ENCODE data around the gene CHST11. TPM values are rescaled to one million over a fixed set of nuclear protein-coding genes. Genes with fewer than 3 reads are reported as not detected.
"Not testable (repeated sequence)": the region's sequence is repeated elsewhere in the genome, so short reads cannot be mapped to it uniquely, and the experiment has no call there.

CHST11 gene
- total and polyA plus RNA-seq, 2 donors, result 4.7 to 10.0 TPM

DNA sequence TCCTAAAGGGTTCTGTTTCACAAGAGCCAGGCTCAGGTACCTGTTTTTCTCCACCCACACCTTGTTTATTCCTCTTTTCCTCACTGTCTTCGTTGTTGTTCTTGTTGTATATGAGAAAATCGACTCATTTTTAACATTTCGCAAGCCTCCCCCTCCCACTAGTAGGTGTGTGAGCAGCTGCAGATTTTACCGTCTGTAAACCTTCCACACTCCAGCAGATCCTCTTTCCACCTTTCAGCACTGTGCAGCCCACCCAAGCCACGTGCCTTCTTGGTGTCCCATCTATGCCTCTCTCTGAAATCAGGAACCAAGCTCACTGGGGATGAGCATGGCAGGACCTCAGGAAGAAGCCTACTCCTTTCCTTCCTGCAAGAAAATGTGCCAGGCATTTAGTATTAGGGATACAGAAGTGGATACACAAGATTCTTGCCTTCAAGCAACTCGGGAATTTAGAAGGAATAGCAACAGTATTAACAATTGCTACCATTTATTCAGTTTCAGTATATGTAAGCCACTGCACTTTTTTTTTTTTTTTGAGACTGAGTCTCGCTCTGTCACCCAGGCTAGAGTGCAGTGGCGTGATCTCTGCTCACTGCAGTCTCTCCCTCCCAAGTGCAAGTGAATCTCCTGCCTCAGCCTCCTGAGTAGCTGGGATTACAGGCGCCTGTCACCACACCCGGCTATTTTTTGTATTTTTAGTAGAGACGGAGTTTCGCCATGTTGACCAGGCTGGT, 113.6 kb downstream of the CHST11 start:
- Histone ChIP-seq H3K36me3 (ENCODE audit: insufficient read depth) (no peaks in the 10 kb centered on the region), H3K4me3 (ENCODE audit: low read depth, low read length) (no peak overlapping the region), H3K4me1 (ENCODE audit: insufficient read depth) (no peaks in the 10 kb centered on the region), H3K27ac (ENCODE audit: low read depth) (no peak overlapping the region)
- 76% methylated on average over 12 of the region's 12 CpGs for WGBS
- DNase-seq (ENCODE audit: extremely low spot score), result no peak

DNA sequence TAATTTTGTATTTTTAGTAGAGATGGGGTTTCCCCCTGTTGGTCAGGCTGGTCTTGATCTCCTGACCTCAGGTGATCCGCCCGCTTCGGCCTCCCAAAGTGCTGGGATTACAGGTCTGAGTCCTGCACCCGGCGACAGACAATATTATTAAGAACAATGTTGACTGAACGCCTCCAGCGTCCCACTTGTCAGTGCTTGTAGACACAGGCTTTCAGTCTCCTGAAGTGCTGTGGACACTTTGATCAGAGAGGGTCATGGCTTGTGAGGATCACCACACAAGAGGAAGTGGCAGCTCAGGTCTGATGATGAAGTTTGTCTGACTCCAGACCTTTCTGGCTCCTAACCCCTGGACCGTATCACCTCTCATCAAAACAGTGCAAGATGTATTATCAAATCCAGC, 114.6 kb downstream of the CHST11 start:
- H3K36me3 ChIP-seq (ENCODE audit: insufficient read depth), result no peaks in the 10 kb centered on the region
- no peak overlapping the region for H3K27ac ChIP-seq (ENCODE audit: low read depth)
- DNase-seq (ENCODE audit: extremely low spot score), result no peak
- WGBS, result 87% methylated on average over 8 of the region's 8 CpGs
- no peak overlapping the region for H3K4me3 ChIP-seq (ENCODE audit: low read depth, low read length)
- H3K4me1 ChIP-seq (ENCODE audit: insufficient read depth), result no peaks in the 10 kb centered on the region

- H3K4me3 ChIP-seq (ENCODE audit: low read depth, low read length); DNase-seq (ENCODE audit: extremely low spot score); H3K36me3 ChIP-seq (ENCODE audit: insufficient read depth); H3K4me1 ChIP-seq (ENCODE audit: insufficient read depth); H3K27ac ChIP-seq (ENCODE audit: low read depth): not testable (repeated sequence)
- 99% methylated on average over 1 of the region's 3 CpGs for WGBS
Observed at GRCh38 chr12:104574353-104574752, 117.6 kb downstream of the CHST11 start.

DNA sequence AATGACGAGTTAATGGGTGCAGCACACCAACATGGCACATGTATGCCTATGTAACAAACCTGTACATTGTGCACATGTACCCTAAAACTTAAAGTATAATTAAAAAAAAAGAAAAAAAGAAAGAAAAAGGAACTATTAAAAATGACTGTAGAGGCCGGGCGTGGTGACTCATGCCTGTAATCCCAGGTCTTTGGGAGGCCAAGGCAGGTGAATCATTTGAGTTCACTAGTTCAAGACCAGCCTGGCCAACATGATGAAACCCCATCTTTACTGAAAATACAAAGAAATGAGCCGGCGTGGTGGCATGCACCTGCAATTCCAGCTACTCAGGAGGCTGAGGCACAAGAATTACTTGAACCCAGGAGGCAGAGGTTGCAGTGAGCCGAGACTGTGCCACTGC, 118.0 kb downstream of the CHST11 start:
- DNase-seq (ENCODE audit: extremely low spot score); H3K36me3 ChIP-seq (ENCODE audit: insufficient read depth); H3K27ac ChIP-seq (ENCODE audit: low read depth); H3K4me3 ChIP-seq (ENCODE audit: low read depth, low read length); H3K4me1 ChIP-seq (ENCODE audit: insufficient read depth): not testable (repeated sequence)
- WGBS, result 93% methylated on average over 6 of the region's 6 CpGs

DNA sequence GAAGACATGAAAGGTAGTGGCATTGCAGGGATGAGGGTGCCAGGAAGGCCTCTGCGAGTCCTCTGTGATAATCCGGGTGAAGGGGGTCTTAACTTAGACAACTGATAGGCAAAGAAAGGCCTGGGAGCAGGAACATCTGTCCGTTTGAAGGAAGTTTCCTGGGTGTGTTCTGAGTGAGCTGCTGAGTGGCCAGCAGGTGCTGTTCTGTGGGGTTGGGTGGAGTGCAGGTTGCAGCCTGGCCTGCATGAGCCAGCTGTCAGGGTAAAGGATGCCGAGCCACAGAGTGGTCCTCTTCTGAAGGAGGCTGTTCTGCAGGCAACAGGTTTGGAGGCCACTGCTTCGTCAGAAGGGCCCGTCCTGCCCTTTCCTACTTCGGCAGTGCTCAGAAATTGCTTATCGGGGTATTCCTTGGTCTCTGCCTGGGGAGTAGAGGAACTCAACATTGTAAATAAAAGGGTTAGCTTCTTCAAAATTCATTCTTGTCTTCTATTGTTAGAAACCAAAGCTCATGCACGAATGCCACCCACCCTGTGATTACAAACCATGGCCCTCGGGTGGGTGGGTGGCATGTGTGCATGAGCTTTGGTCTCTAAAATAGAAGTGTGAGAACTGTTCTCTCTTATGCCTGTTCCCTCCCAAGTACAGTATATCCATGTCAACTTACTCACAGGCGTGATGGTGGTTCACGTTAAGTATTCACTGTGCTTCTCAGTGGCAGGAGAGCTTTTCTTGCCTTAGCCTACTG, 118.9 kb downstream of the CHST11 start:
- no peak for DNase-seq (ENCODE audit: extremely low spot score)
- Histone ChIP-seq H3K4me1 (ENCODE audit: insufficient read depth) (no peaks in the 10 kb centered on the region), H3K4me3 (ENCODE audit: low read depth, low read length) (no peak overlapping the region), H3K36me3 (ENCODE audit: insufficient read depth) (no peaks in the 10 kb centered on the region), H3K27ac (ENCODE audit: low read depth) (no peak overlapping the region)
- WGBS, result 93% methylated on average over 12 of the region's 12 CpGs

- H3K36me3 ChIP-seq (ENCODE audit: insufficient read depth), result no peaks in the 10 kb centered on the region
- WGBS, result 97% methylated on average over 6 of the region's 6 CpGs
- H3K27ac ChIP-seq (ENCODE audit: low read depth), result no peak overlapping the region
- H3K4me3 ChIP-seq (ENCODE audit: low read depth, low read length), result no peak overlapping the region
- no peak for DNase-seq (ENCODE audit: extremely low spot score)
- no peaks in the 10 kb centered on the region for H3K4me1 ChIP-seq (ENCODE audit: insufficient read depth)
Observed at GRCh38 chr12:104576187-104576778, 119.5 kb downstream of the CHST11 start.

GRCh38 chr12:104576980-104577580, 120.3 kb downstream of the CHST11 start:
- no peak overlapping the region for H3K27ac ChIP-seq (ENCODE audit: low read depth)
- WGBS, result 83% methylated on average over 6 of the region's 6 CpGs
- no peaks in the 10 kb centered on the region for H3K36me3 ChIP-seq (ENCODE audit: insufficient read depth)
- no peaks in the 10 kb centered on the region for H3K4me1 ChIP-seq (ENCODE audit: insufficient read depth)
- no peak for DNase-seq (ENCODE audit: extremely low spot score)
- H3K4me3 ChIP-seq (ENCODE audit: low read depth, low read length), result no peak overlapping the region

DNA sequence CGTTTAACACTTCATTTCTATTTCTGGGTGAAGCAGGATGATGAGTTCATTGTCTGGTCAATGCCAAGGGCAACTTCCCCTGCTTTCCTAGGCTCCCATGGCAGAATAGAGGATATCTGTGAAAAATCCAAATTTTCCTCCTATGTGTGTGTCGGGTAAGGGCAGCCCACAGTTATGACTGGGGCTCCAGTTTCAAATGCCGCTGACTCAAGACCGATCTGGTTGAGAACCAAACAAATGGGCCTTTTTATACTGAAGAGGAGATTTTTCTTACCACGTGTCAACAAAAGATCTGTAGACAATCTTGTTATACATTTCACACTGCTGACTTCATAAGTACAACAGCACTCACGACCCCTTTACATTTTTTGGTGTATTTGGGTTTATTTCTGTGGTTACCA, 120.8 kb downstream of the CHST11 start:
- WGBS, result 79% methylated on average over 6 of the region's 6 CpGs
- H3K27ac ChIP-seq (ENCODE audit: low read depth), result no peak overlapping the region

DNA sequence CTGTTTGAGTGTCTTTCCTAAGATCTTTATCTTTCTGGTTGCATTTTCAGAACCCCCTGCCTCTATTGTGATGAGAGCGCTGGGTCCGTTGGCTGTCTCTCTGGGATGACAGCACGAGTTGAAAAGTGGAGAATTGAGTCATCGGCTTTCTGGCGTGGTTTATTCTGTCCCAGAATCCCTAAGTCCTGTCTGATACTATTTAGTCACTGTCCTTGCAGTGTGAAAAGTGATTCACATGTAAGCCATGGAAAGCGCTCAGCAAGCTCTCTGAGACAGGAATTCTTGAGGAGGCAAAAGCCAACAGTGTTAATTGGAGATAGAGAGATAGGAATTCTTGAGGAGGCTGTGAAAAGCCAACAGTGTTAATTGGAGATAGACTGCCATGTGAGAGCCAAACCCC, 121.7 kb downstream of the CHST11 start:
- DNase-seq (ENCODE audit: extremely low spot score), result no peak
- WGBS, result 89% methylated on average over 6 of the region's 6 CpGs

More for the DNA sequence above, 120.8 kb downstream of the CHST11 start:
- DNase-seq (ENCODE audit: extremely low spot score), result no peak
- no peak overlapping the region for H3K4me3 ChIP-seq (ENCODE audit: low read depth, low read length)
- H3K4me1 ChIP-seq (ENCODE audit: insufficient read depth), result no peaks in the 10 kb centered on the region
- H3K36me3 ChIP-seq (ENCODE audit: insufficient read depth), result no peaks in the 10 kb centered on the region

GRCh38 chr12:104579718-104580495, 123.2 kb downstream of the CHST11 start:
- Histone ChIP-seq H3K4me3 (ENCODE audit: low read depth, low read length) (no peak overlapping the region), H3K4me1 (ENCODE audit: insufficient read depth) (no peaks in the 10 kb centered on the region), H3K36me3 (ENCODE audit: insufficient read depth) (no peaks in the 10 kb centered on the region), H3K27ac (ENCODE audit: low read depth) (no peak overlapping the region)
- WGBS, result 80% methylated on average over 7 of the region's 7 CpGs
- DNase-seq (ENCODE audit: extremely low spot score), result no peak

More for the DNA sequence above, 121.7 kb downstream of the CHST11 start:
- no peak overlapping the region for H3K27ac ChIP-seq (ENCODE audit: low read depth)
- H3K36me3 ChIP-seq (ENCODE audit: insufficient read depth), result no peaks in the 10 kb centered on the region
- no peaks in the 10 kb centered on the region for H3K4me1 ChIP-seq (ENCODE audit: insufficient read depth)
- no peak overlapping the region for H3K4me3 ChIP-seq (ENCODE audit: low read depth, low read length)

DNA sequence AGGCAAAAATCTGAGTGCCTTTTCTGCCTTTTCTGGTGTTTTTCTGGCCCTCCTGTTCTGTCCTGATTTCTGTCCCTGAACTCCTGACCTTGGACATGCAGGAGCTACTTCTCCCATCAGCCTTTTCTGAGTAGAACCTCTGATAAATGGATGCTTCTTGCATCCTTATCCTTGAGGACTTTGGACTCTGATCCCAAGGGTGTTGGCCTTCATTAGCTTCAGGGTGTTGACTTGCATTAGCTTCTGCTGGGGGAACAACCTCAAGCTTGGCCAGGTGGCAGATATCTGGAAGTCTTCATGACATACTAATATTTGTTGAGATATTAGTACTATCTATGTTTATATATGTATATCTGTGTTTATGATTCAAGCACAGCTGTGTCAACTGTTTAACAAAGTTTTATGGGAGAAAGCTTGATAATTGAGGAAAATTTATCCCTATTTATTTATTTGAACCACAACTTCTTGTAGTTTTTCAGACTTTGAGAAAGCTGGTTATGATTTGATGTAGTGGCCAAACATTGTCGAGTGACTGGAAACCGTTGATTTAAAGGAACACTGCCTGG, 124.3 kb downstream of the CHST11 start:
- 26% methylated on average over 2 of the region's 2 CpGs for WGBS
- H3K36me3 ChIP-seq (ENCODE audit: insufficient read depth), result no peaks in the 10 kb centered on the region
- H3K4me3 ChIP-seq (ENCODE audit: low read depth, low read length), result no peak overlapping the region
- H3K27ac ChIP-seq (ENCODE audit: low read depth), result no peak overlapping the region
- H3K4me1 ChIP-seq (ENCODE audit: insufficient read depth), result no peaks in the 10 kb centered on the region
- DNase-seq (ENCODE audit: extremely low spot score), result no peak

GRCh38 chr12:104582739-104583138, 126.0 kb downstream of the CHST11 start:
- H3K36me3 ChIP-seq (ENCODE audit: insufficient read depth), result no peaks in the 10 kb centered on the region

DNA sequence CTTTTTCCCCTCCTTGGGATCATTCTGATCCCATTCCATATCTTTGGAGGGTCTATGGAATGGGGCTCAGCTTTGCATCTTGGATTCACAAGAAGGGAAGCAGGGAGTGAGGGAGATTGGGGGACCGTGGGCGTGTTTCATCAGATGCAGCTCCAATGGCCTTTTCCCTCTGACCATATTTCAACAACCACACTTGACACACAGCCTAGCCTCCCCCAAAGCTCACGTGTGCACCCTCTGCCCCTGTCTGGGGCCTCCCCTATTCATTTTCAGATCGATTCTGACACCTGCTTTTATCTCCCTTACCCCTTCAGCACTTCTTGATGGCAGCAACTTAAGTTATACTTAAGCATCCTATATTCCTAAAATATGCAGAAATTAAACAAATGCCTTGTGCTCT, 126.6 kb downstream of the CHST11 start:
- no peak overlapping the region for H3K27ac ChIP-seq (ENCODE audit: low read depth)
- no peak overlapping the region for H3K4me3 ChIP-seq (ENCODE audit: low read depth, low read length)
- DNase-seq (ENCODE audit: extremely low spot score), result no peak
- H3K4me1 ChIP-seq (ENCODE audit: insufficient read depth), result no peaks in the 10 kb centered on the region
- WGBS, result 74% methylated on average over 4 of the region's 4 CpGs
- no peaks in the 10 kb centered on the region for H3K36me3 ChIP-seq (ENCODE audit: insufficient read depth)

More at GRCh38 chr12:104582739-104583138, 126.0 kb downstream of the CHST11 start:
- 91% methylated on average over 4 of the region's 4 CpGs for WGBS
- H3K4me1 ChIP-seq (ENCODE audit: insufficient read depth), result no peaks in the 10 kb centered on the region
- no peak overlapping the region for H3K4me3 ChIP-seq (ENCODE audit: low read depth, low read length)
- no peak overlapping the region for H3K27ac ChIP-seq (ENCODE audit: low read depth)
- DNase-seq (ENCODE audit: extremely low spot score), result no peak
